B cell (primary cell): Measurements from ENCODE around the gene ZFYVE16. TPM values are rescaled to one million over a fixed set of nuclear protein-coding genes. Genes with fewer than 3 reads are reported as not detected.

Source experiments
- ATAC-seq: fragments of 200-7000 bp; cut with Tn5 transposase; one replicate; pipeline ENCODE4 v1.10.0; 2021; ENCODE audit warnings: low read depth, mild to moderate bottlenecking, moderate number of reproducible peaks, moderate library complexity
- CTCF ChIA-PET: fragments of 350-600 bp; sonication (Branson Sonifier 250); formaldehyde crosslinking; loops from one replicate; lab custom pipeline; 2021; ENCODE audit warnings: antibody characterized with exemption, inconsistent platforms; lab: Charles Lee
- POLR2A ChIA-PET: fragments of 350-600 bp; sonication (Branson Sonifier 250); formaldehyde crosslinking; loops from one replicate; lab custom pipeline; 2021; ENCODE audit warnings: antibody characterized with exemption; lab: Charles Lee
- DNase-seq: peaks from one replicate; pipeline ENCODE4 v3.0.0; 2013
- H2AFZ ChIP-seq: 2 replicates; pipeline ENCODE4 v1.6.1; 2012; ENCODE audit warnings: mild to moderate bottlenecking, low read depth, low read length; ENCODE audit not compliant: insufficient read depth, poor library complexity, severe bottlenecking
- H3K27ac ChIP-seq, 2 donors: 1 replicate in 1 of 2; 2 replicates in 1 of 2; pipeline ENCODE4 v1.5.1; 2012 to 2013; ENCODE audit warnings: low read length in 2 of 2, mild to moderate bottlenecking in 2 of 2, moderate library complexity in 1 of 2
- H3K27me3 ChIP-seq, 4 experiments: fragments of 200-600 bp in 1 of 4; sonication (generic) in 1 of 4; replicated peaks in 1 of 4; 1 replicate in 2 of 4; 2 replicates in 2 of 4; pipeline versions ENCODE4 v1.6.1 to v1.7.0; 2013 to 2016; ENCODE audit warnings: low read length in 3 of 4, mild to moderate bottlenecking in 2 of 4, mixed read lengths in 1 of 4, moderate library complexity in 1 of 4; ENCODE audit not compliant: insufficient read depth in 4 of 4, control insufficient read depth in 3 of 4; ENCODE audit errors: control extremely low read depth in 1 of 4
- H3K36me3 ChIP-seq, 2 experiments: replicated peaks in 1 of 2; 1 replicate in 1 of 2; 2 replicates in 1 of 2; pipeline versions ENCODE4 v1.6.1 to v1.7.1; 2013; ENCODE audit warnings: low read length in 1 of 2; ENCODE audit not compliant: insufficient read depth in 2 of 2, control insufficient read depth in 1 of 2; ENCODE audit errors: control extremely low read depth in 1 of 2, extremely low read depth in 1 of 2
- H3K4me1 ChIP-seq, 2 donors: fragments of 200-600 bp in 1 of 2; sonication (generic) in 1 of 2; 1 replicate in 1 of 2; 2 replicates in 1 of 2; pipeline versions ENCODE4 v1.5.1 to v1.6.1; 2013 to 2017; ENCODE audit warnings: low read length in 2 of 2; ENCODE audit not compliant: control insufficient read depth in 2 of 2, insufficient read depth in 2 of 2
- H3K4me2 ChIP-seq: replicated peaks from 2 replicates; pipeline ENCODE3; 2012; ENCODE audit warnings: mild to moderate bottlenecking, low read depth, low read length; ENCODE audit not compliant: poor library complexity, severe bottlenecking
- H3K4me3 ChIP-seq, 5 experiments: fragments of 200-600 bp in 1 of 5; sonication (generic) in 1 of 5; 1 replicate in 3 of 5; 2 replicates in 2 of 5; pipeline versions ENCODE4 v1.5.1 to v1.7.0; 2011 to 2016; ENCODE audit warnings: low read length in 4 of 5, mild to moderate bottlenecking in 4 of 5, low read depth in 2 of 5, control low read depth in 1 of 5, moderate library complexity in 1 of 5; ENCODE audit not compliant: insufficient read depth in 1 of 5; ENCODE audit errors: control extremely low read depth in 1 of 5, extremely low read depth in 1 of 5
- H3K79me2 ChIP-seq: fragments of 200-600 bp; sonication (generic); one replicate; pipeline ENCODE4 v1.6.0; 2016; ENCODE audit warnings: low read length; ENCODE audit not compliant: control insufficient read depth, insufficient read depth
- H3K9ac ChIP-seq: fragments of 200-600 bp; sonication (generic); 2 replicates; pipeline ENCODE4 v1.6.1; 2017; ENCODE audit warnings: mild to moderate bottlenecking, low read length, moderate library complexity
- H3K9me3 ChIP-seq, 3 donors: one replicate each; pipeline versions ENCODE4 v1.6.1 to v1.7.1; 2013; ENCODE audit warnings: low read length in 2 of 3; ENCODE audit not compliant: control insufficient read depth in 2 of 3, insufficient read depth in 1 of 3; ENCODE audit errors: control extremely low read depth in 1 of 3
- H4K20me1 ChIP-seq: 2 replicates; pipeline ENCODE4 v1.6.0; 2012; ENCODE audit warnings: mild to moderate bottlenecking, low read length; ENCODE audit not compliant: insufficient read depth, control insufficient read depth, poor library complexity, severe bottlenecking
- H3K27ac Mint-ChIP-seq: one replicate; pipeline ENCODE4 v1.8.0; 2021; ENCODE audit warnings: mixed read lengths
- H3K27me3 Mint-ChIP-seq: one replicate; pipeline ENCODE4 v1.8.0; 2021; ENCODE audit warnings: mixed read lengths
- H3K4me1 Mint-ChIP-seq: one replicate; pipeline ENCODE4 v1.8.0; 2021; ENCODE audit warnings: mixed read lengths
- H3K4me3 Mint-ChIP-seq: one replicate; pipeline ENCODE4 v1.8.0; 2021; ENCODE audit warnings: mixed read lengths
- H3K9me3 Mint-ChIP-seq: one replicate; pipeline ENCODE4 v1.8.0; 2022; ENCODE audit warnings: mixed read lengths; ENCODE audit not compliant: insufficient read depth
- CTCF ChIP-seq: fragments of 200-600 bp; IDR thresholded peaks from one replicate; pipeline ENCODE4 v1.8.0; 2022; ENCODE audit warnings: antibody characterized with exemption, mild to moderate bottlenecking
- EZH2 ChIP-seq: IDR thresholded peaks from 2 replicates; pipeline ENCODE4 v1.6.1; 2012; ENCODE audit warnings: borderline replicate concordance, low read depth, mild to moderate bottlenecking, moderate library complexity, low read length; ENCODE audit not compliant: insufficient read depth, poor library complexity, severe bottlenecking
- WGBS: methylation state at CpG from one replicate; pipeline ENCODE4 v1.1.5; 2013; ENCODE audit warnings: missing lambda C conversion rate; ENCODE audit not compliant: insufficient coverage; 5-methylcytosine and 5-hydroxymethylcytosine counted together
- intact Hi-C: fragments of 100-400 bp; cut with micrococcal nuclease; formaldehyde crosslinking; loops from one replicate; pipeline ENCODE4 v1.10.0; 2022
- polyA plus RNA-seq: library from polyadenylated mRNA; depleted of rRNA; stranded (reverse); fragments of >200 nt; gene quantifications from 2 replicates; pipeline ENCODE4 v1.2.3, GENCODE V29; 2012
- total RNA-seq, 2 donors: library from RNA; stranded (reverse); fragments of 120-200 nt in 1 of 2; gene quantifications; 1 replicate in 1 of 2; 2 replicates in 1 of 2; pipeline versions ENCODE4 v1.2.3 to v1.2.4, GENCODE V29; 2013 to 2022

The ZFYVE16 gene
- total and polyA plus RNA-seq, 2 donors (not counting 1 experiment from before 2014, with no cell fraction given), result 4.7 to 38.3 TPM

GRCh38 chr5:80368661-80369480 lies 39.0 kb upstream of the ZFYVE16 start:
- Histone ChIP-seq H3K27ac (no peak overlapping the region), H3K27me3 (peaks cover 0 to 5% (median 0%) of the 10 kb centered on the region in 4 experiments), H3K4me2 (no peak overlapping the region), H3K9ac (no peak overlapping the region), H2AFZ (no peak overlapping the region), H4K20me1 (no peaks in the 10 kb centered on the region), H3K4me1 (no peaks in the 10 kb centered on the region), H3K36me3 (no peaks in the 10 kb centered on the region), H3K9me3 (peaks cover 0 to 8% (median 0%) of the 10 kb centered on the region in 3 donors), H3K4me3 (no peak overlapping the region), H3K79me2 (no peaks in the 10 kb centered on the region)
- H3K9me3 Mint-ChIP-seq, result peaks cover 5% of the 10 kb centered on the region
- DNase-seq (no peak), ATAC-seq (no peak)
- no peak overlapping the region for H3K27ac Mint-ChIP-seq
- no CpG with 5 or more reads among the region's 4 CpGs for WGBS
- TF ChIP-seq CTCF (no peak), EZH2 (no peak)
- H3K27me3 Mint-ChIP-seq, result peaks cover 35% of the 10 kb centered on the region
- POLR2A ChIA-PET, result no interaction called here
- H3K4me1 Mint-ChIP-seq, result no peaks in the 10 kb centered on the region
- CTCF ChIA-PET, result no interaction called here
- intact Hi-C loops, result no loop called here
- no peak overlapping the region for H3K4me3 Mint-ChIP-seq

GRCh38 chr5:80369521-80369920 lies 38.3 kb upstream of the ZFYVE16 start:
- Histone ChIP-seq H3K36me3 (no peaks in the 10 kb centered on the region), H3K4me1 (no peaks in the 10 kb centered on the region), H3K9ac (no peak overlapping the region), H3K4me2 (no peak overlapping the region), H2AFZ (no peak overlapping the region), H3K79me2 (no peaks in the 10 kb centered on the region), H3K27ac (no peak overlapping the region), H3K4me3 (no peak overlapping the region), H4K20me1 (no peaks in the 10 kb centered on the region), H3K9me3 (peaks cover 0 to 6% (median 0%) of the 10 kb centered on the region in 3 donors), H3K27me3 (peaks cover 0 to 5% (median 0%) of the 10 kb centered on the region in 4 experiments)
- Mint-ChIP-seq H3K4me3 (no peak overlapping the region), H3K9me3 (peaks cover 5% of the 10 kb centered on the region), H3K27ac (no peak overlapping the region), H3K27me3 (peaks cover 37% of the 10 kb centered on the region), H3K4me1 (no peaks in the 10 kb centered on the region)
- intact Hi-C loops, result no loop called here
- ATAC-seq (no peak), DNase-seq (no peak)
- CTCF ChIA-PET, result no interaction called here
- POLR2A ChIA-PET, result no interaction called here
- 95% methylated on average over 5 of the region's 8 CpGs for WGBS
- no peak for TF ChIP-seq EZH2
- TF ChIP-seq CTCF, result no peak
